PC-3 (cell line): Measurements from ENCODE around the gene SLAMF6. TPM values are rescaled to one million over a fixed set of nuclear protein-coding genes. Genes with fewer than 3 reads are reported as not detected.

Experiments used
- ATAC-seq: fragments of 200-7000 bp; cut with Tn5 transposase; 2 replicates; pipeline ENCODE4 v1.9.1; 2020; ENCODE audit warnings: mild to moderate bottlenecking, moderate library complexity
- BruUV-seq: library from RNA; stranded (reverse); fragments of 400-500 nt; replicated peaks from 2 replicates; lab custom pipeline; 2021; lab: Mats Ljungman, UMichigan
- CTCF ChIA-PET: fragments of 300-600 bp; sonication (Branson Sonifier 250); formaldehyde crosslinking; loops from one replicate; lab custom pipeline; 2022; ENCODE audit warnings: antibody characterized with exemption; lab: Charles Lee
- POLR2A ChIA-PET: fragments of 300-600 bp; sonication (Branson Sonifier 250); formaldehyde crosslinking; loops from one replicate; lab custom pipeline; 2022; ENCODE audit warnings: antibody characterized with exemption; ENCODE audit not compliant: unreplicated experiment; lab: Charles Lee
- DNase-seq: peaks from one replicate; pipeline ENCODE4 v3.0.0-alpha.2; 2015
- H2AFZ ChIP-seq: fragments of 300-600 bp; sonication (generic); 2 replicates; pipeline ENCODE4 v1.6.0; 2016; ENCODE audit warnings: antibody characterized with exemption, low read length
- H3F3A ChIP-seq: fragments of 300-600 bp; sonication (generic); one replicate; pipeline ENCODE4 v1.6.0; 2017; ENCODE audit warnings: antibody characterized with exemption, low read length, control low read depth, mild to moderate bottlenecking; ENCODE audit not compliant: unreplicated experiment
- H3K27ac ChIP-seq: fragments of 300-600 bp; sonication (generic); 2 replicates; pipeline ENCODE4 v1.5.1; 2016; ENCODE audit warnings: mild to moderate bottlenecking, low read length
- H3K27me3 ChIP-seq: fragments of 300-600 bp; sonication (generic); 2 replicates; pipeline ENCODE4 v1.6.1; 2016; ENCODE audit warnings: low read length, mixed read lengths
- H3K36me3 ChIP-seq: fragments of 300-600 bp; sonication (generic); 2 replicates; pipeline ENCODE4 v1.6.1; 2016; ENCODE audit warnings: low read depth, mixed run types, low read length, mixed read lengths
- H3K4me1 ChIP-seq: fragments of 300-600 bp; sonication (generic); 2 replicates; pipeline ENCODE4 v1.5.1; 2016; ENCODE audit warnings: low read length; ENCODE audit not compliant: insufficient read depth
- H3K4me2 ChIP-seq: fragments of 300-600 bp; sonication (generic); 2 replicates; pipeline ENCODE4 v1.6.0; 2016; ENCODE audit warnings: low read length
- H3K4me3 ChIP-seq: fragments of 300-600 bp; sonication (generic); 2 replicates; pipeline ENCODE4 v1.5.1; 2016; ENCODE audit warnings: mild to moderate bottlenecking, low read length, mixed read lengths
- H3K79me2 ChIP-seq: fragments of 300-600 bp; sonication (generic); 2 replicates; pipeline ENCODE4 v1.6.1; 2017; ENCODE audit warnings: low read length, mixed read lengths
- H3K9ac ChIP-seq: fragments of 300-600 bp; sonication (generic); 2 replicates; pipeline ENCODE4 v1.6.0; 2016; ENCODE audit warnings: mild to moderate bottlenecking, low read length
- H3K9me2 ChIP-seq: fragments of 300-600 bp; sonication (generic); replicated peaks from 2 replicates; pipeline ENCODE4 v1.6.1; 2016; ENCODE audit warnings: mixed run types, low read length, mixed read lengths
- H3K9me3 ChIP-seq: fragments of 300-600 bp; sonication (generic); 2 replicates; pipeline ENCODE4 v1.6.1; 2016; ENCODE audit warnings: low read length, mixed read lengths
- H4K20me1 ChIP-seq: fragments of 300-600 bp; sonication (generic); 2 replicates; pipeline ENCODE4 v1.6.1; 2016; ENCODE audit warnings: low read length, mixed read lengths
- EZH2 ChIP-seq: fragments of 300-600 bp; sonication (generic); IDR thresholded peaks from one replicate; pipeline ENCODE4 v1.6.1; 2017; ENCODE audit warnings: antibody characterized with exemption, mild to moderate bottlenecking, low read length; ENCODE audit not compliant: unreplicated experiment
- EZH2phosphoT487 ChIP-seq: fragments of 300-600 bp; sonication (generic); IDR thresholded peaks from 2 replicates; pipeline ENCODE4 v1.6.1; 2018; ENCODE audit warnings: mild to moderate bottlenecking, antibody characterized with exemption, low read length, borderline replicate concordance
- intact Hi-C: fragments of 100-400 bp; cut with micrococcal nuclease; formaldehyde crosslinking; loops from 2 replicates; pipeline ENCODE4 v1.9.0; 2023
- total RNA-seq: library from RNA; depleted of rRNA; stranded (reverse); fragments of >200 nt; gene quantifications from 2 replicates; pipeline ENCODE4 v1.2.3, GENCODE V29; 2014
- TF ChIP-seq, protein P1 (sequence below): fragments of 300-600 bp; sonication (generic); conservative IDR thresholded peaks from 2 replicates; pipeline ENCODE4 v1.5.1; 2017; ENCODE audit warnings: antibody characterized with exemption, low read depth, mild to moderate bottlenecking, low read length

SLAMF6 gene
- total RNA-seq, 1 experiment from 2014 or later = not detected

DNA sequence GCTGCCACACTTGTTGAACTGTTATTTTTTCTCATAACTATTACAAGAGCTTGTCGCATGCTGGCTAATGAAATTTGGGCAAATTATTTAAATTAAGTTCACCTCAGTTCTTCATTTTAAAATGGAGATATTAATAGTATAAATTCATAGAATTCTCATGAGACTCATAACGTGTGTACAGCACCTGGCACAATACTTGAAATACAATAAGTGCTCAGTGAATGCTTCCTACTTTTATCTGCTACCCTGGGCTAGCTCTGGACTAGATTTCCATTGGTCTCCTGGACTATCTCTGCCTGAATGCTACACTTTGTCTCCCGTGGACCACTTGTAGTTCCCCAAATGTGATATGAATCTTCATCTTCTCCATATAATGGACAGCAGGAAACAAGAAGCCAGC lies 919 bp downstream of the SLAMF6 start:
- ChIA-PET POLR2A (no interaction called here), CTCF (no interaction called here)
- Histone ChIP-seq H3K79me2 (no peaks in the 10 kb centered on the region), H3K4me3 (no peak overlapping the region), H3K9me3 (no peaks in the 10 kb centered on the region), H3F3A (no peaks in the 10 kb centered on the region), H3K9ac (no peak overlapping the region), H3K27ac (no peak overlapping the region), H3K9me2 (no peaks in the 10 kb centered on the region), H4K20me1 (no peaks in the 10 kb centered on the region), H3K4me1 (no peaks in the 10 kb centered on the region; the same call in 1 of the 2 replicates), H3K36me3 (no peaks in the 10 kb centered on the region), H2AFZ (no peak overlapping the region), H3K27me3 (no peaks in the 10 kb centered on the region), H3K4me2 (no peak overlapping the region)
- DNase-seq (no peak), ATAC-seq (no peak)
- intact Hi-C loops = no loop called here
- TF ChIP-seq EZH2phosphoT487 (no peak), EZH2 (no peak)
- TF ChIP-seq, protein P1, sequence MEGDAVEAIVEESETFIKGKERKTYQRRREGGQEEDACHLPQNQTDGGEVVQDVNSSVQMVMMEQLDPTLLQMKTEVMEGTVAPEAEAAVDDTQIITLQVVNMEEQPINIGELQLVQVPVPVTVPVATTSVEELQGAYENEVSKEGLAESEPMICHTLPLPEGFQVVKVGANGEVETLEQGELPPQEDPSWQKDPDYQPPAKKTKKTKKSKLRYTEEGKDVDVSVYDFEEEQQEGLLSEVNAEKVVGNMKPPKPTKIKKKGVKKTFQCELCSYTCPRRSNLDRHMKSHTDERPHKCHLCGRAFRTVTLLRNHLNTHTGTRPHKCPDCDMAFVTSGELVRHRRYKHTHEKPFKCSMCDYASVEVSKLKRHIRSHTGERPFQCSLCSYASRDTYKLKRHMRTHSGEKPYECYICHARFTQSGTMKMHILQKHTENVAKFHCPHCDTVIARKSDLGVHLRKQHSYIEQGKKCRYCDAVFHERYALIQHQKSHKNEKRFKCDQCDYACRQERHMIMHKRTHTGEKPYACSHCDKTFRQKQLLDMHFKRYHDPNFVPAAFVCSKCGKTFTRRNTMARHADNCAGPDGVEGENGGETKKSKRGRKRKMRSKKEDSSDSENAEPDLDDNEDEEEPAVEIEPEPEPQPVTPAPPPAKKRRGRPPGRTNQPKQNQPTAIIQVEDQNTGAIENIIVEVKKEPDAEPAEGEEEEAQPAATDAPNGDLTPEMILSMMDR = no peak
- no TSS peak for BruUV-seq

DNA sequence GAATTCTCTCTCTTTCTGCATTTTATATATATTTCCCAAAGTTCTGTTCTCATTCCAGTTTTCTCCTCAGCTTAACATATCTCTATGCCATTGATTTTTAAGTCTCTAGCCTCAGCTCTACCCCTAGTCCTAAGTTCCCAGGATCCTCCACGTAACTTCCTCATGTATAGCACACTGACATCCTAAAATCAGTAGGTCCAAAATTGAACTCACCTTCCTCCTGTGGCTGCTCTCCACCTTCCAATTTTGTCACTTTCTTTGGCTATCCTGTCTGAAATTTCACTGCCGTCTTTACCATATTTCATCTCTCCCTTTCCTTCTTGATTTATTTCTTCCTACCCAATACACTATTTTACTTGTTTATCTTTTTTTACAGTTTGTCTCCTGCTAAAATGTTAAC lies 1.5 kb downstream of the SLAMF6 start:
- no peak overlapping the region for H3K4me3 ChIP-seq
- no peaks in the 10 kb centered on the region for H3K9me3 ChIP-seq
- H3K36me3 ChIP-seq = no peaks in the 10 kb centered on the region
- intact Hi-C loops = no loop called here
- ChIA-PET CTCF (no interaction called here), POLR2A (no interaction called here)
- TF ChIP-seq EZH2 (no peak), EZH2phosphoT487 (no peak)
- TF ChIP-seq, protein P1 = no peak
- H3F3A ChIP-seq = no peaks in the 10 kb centered on the region
- BruUV-seq = no TSS peak
- H4K20me1 ChIP-seq = no peaks in the 10 kb centered on the region
- DNase-seq = no peak
- no peaks in the 10 kb centered on the region; the same call in 1 of the 2 replicates for H3K4me1 ChIP-seq
- no peaks in the 10 kb centered on the region for H3K79me2 ChIP-seq
- no peak overlapping the region for H3K9ac ChIP-seq
- H3K27ac ChIP-seq = no peak overlapping the region
- no peak overlapping the region for H3K4me2 ChIP-seq
- no peak overlapping the region for H2AFZ ChIP-seq
- H3K9me2 ChIP-seq = no peaks in the 10 kb centered on the region
- no peak for ATAC-seq
- H3K27me3 ChIP-seq = no peaks in the 10 kb centered on the region

- intact Hi-C loops = no loop called here
- ChIA-PET CTCF (no interaction called here), POLR2A (no interaction called here)
- H3K4me1 ChIP-seq = no peaks in the 10 kb centered on the region; the same call in 1 of the 2 replicates
- no peaks in the 10 kb centered on the region for H3K79me2 ChIP-seq
- no peak overlapping the region for H3K4me3 ChIP-seq
- no peak overlapping the region for H3K9ac ChIP-seq
- no peaks in the 10 kb centered on the region for H4K20me1 ChIP-seq
- BruUV-seq = no TSS peak
- no peak overlapping the region for H2AFZ ChIP-seq
- DNase-seq (no peak), ATAC-seq (no peak)
- H3K9me3 ChIP-seq = no peaks in the 10 kb centered on the region
- H3K4me2 ChIP-seq = no peak overlapping the region
- no peak overlapping the region for H3K27ac ChIP-seq
- H3K9me2 ChIP-seq = no peaks in the 10 kb centered on the region
- no peak for TF ChIP-seq EZH2phosphoT487
- no peak for TF ChIP-seq EZH2
- TF ChIP-seq, protein P1 = no peak
- no peaks in the 10 kb centered on the region for H3K27me3 ChIP-seq
- H3F3A ChIP-seq = no peaks in the 10 kb centered on the region
- no peaks in the 10 kb centered on the region for H3K36me3 ChIP-seq
Observed at GRCh38 chr1:160520999-160521398, 2.1 kb downstream of the SLAMF6 start.
